H9 (cell line): Measurements from ENCODE around the gene CD2AP. TPM values are rescaled to one million over a fixed set of nuclear protein-coding genes. Genes with fewer than 3 reads are reported as not detected.

ENCODE experiments used
- DNase-seq: peaks from one replicate; pipeline ENCODE4 v3.0.0-alpha.2; 2017
- H2AFZ ChIP-seq: one replicate; pipeline ENCODE4 v1.6.1; 2013; ENCODE audit warnings: mild to moderate bottlenecking, low read length, control low read depth, moderate library complexity
- H2AK5ac ChIP-seq: 2 replicates; pipeline ENCODE4 v1.6.1; 2013; ENCODE audit warnings: low read length, control low read depth, mixed read lengths; ENCODE audit not compliant: insufficient read length
- H2BK120ac ChIP-seq: one replicate; pipeline ENCODE4 v1.6.1; 2013; ENCODE audit warnings: low read depth, mild to moderate bottlenecking, low read length, control low read depth, inconsistent platforms; ENCODE audit not compliant: poor library complexity, severe bottlenecking
- H2BK12ac ChIP-seq: 2 replicates; pipeline ENCODE4 v1.6.1; 2013; ENCODE audit warnings: low read length, control low read depth, mixed read lengths, low read depth; ENCODE audit not compliant: insufficient read length
- H2BK15ac ChIP-seq: 2 replicates; pipeline ENCODE4 v1.6.1; 2013; ENCODE audit warnings: low read depth, low read length, control low read depth
- H2BK20ac ChIP-seq: one replicate; pipeline ENCODE4 v1.6.1; 2013; ENCODE audit warnings: low read depth, mild to moderate bottlenecking, low read length, control low read depth, inconsistent platforms; ENCODE audit not compliant: poor library complexity, severe bottlenecking
- H2BK5ac ChIP-seq: 2 replicates; pipeline ENCODE4 v1.6.1; 2013; ENCODE audit warnings: low read length, control low read depth, mixed read lengths; ENCODE audit not compliant: insufficient read length
- H3K14ac ChIP-seq: 2 replicates; pipeline ENCODE4 v1.6.1; 2013; ENCODE audit warnings: low read length, control low read depth; ENCODE audit not compliant: insufficient read depth
- H3K18ac ChIP-seq: 2 replicates; pipeline ENCODE4 v1.6.1; 2013; ENCODE audit warnings: low read depth, mild to moderate bottlenecking, mixed read lengths, low read length, control low read depth; ENCODE audit not compliant: insufficient read length
- H3K23ac ChIP-seq: 2 replicates; pipeline ENCODE4 v1.6.1; 2013; ENCODE audit warnings: low read length, control low read depth, mixed read lengths, low read depth; ENCODE audit not compliant: insufficient read length
- H3K23me2 ChIP-seq: 2 replicates; pipeline ENCODE4 v1.6.1; 2013; ENCODE audit warnings: low read depth, mild to moderate bottlenecking, mixed read lengths, low read length, control low read depth; ENCODE audit not compliant: insufficient read length, poor library complexity, severe bottlenecking
- H3K27ac ChIP-seq: 2 replicates; pipeline ENCODE4 v1.5.1; 2013; ENCODE audit warnings: low read length, control low read depth, mixed read lengths, low read depth; ENCODE audit not compliant: insufficient read length
- H3K27me3 ChIP-seq: 2 replicates; pipeline ENCODE4 v1.6.1; 2013; ENCODE audit warnings: low read length, control low read depth, inconsistent platforms; ENCODE audit not compliant: insufficient read depth
- H3K4ac ChIP-seq: 2 replicates; pipeline ENCODE4 v1.6.1; 2013; ENCODE audit warnings: low read depth, mild to moderate bottlenecking, control low read depth, inconsistent platforms, low read length, moderate library complexity
- H3K4me1 ChIP-seq: 2 replicates; pipeline ENCODE4 v1.6.1; 2013; ENCODE audit warnings: low read length, control low read depth, inconsistent platforms; ENCODE audit not compliant: insufficient read depth
- H3K4me2 ChIP-seq: 2 replicates; pipeline ENCODE4 v1.6.1; 2013; ENCODE audit warnings: low read length, control low read depth, mixed read lengths; ENCODE audit not compliant: insufficient read length, insufficient read depth
- H3K56ac ChIP-seq: 2 replicates; pipeline ENCODE4 v1.6.1; 2013; ENCODE audit warnings: low read depth, mild to moderate bottlenecking, mixed read lengths, low read length, control low read depth; ENCODE audit not compliant: insufficient read length
- H3K79me1 ChIP-seq: 2 replicates; pipeline ENCODE4 v1.6.1; 2013; ENCODE audit warnings: low read depth, mild to moderate bottlenecking, moderate library complexity, low read length, control low read depth, inconsistent platforms; ENCODE audit not compliant: insufficient read depth, poor library complexity, severe bottlenecking
- H3K79me2 ChIP-seq: 2 replicates; pipeline ENCODE4 v1.6.1; 2013; ENCODE audit warnings: low read length, control low read depth, inconsistent platforms; ENCODE audit not compliant: insufficient read depth
- H3K9ac ChIP-seq: 2 replicates; pipeline ENCODE4 v1.6.1; 2013; ENCODE audit warnings: low read length, control low read depth, mixed read lengths; ENCODE audit not compliant: insufficient read length; ENCODE audit errors: extremely low read depth
- H3K9me3 ChIP-seq: one replicate; pipeline ENCODE4 v1.6.1; 2013; ENCODE audit warnings: low read depth, low read length, inconsistent platforms; ENCODE audit not compliant: control insufficient read depth
- H3T11ph ChIP-seq: one replicate; pipeline ENCODE4 v1.6.1; 2013; ENCODE audit warnings: mild to moderate bottlenecking, low read length, control low read depth, inconsistent platforms
- H4K20me1 ChIP-seq: one replicate; pipeline ENCODE4 v1.6.1; 2013; ENCODE audit not compliant: control insufficient read depth, insufficient read length, insufficient read depth
- H4K5ac ChIP-seq: 2 replicates; pipeline ENCODE4 v1.6.1; 2013; ENCODE audit warnings: low read depth, mild to moderate bottlenecking, mixed read lengths, low read length, control low read depth; ENCODE audit not compliant: insufficient read length
- H4K8ac ChIP-seq: replicated peaks from 2 replicates; pipeline ENCODE4 v1.6.1; 2013; ENCODE audit warnings: low read length, control low read depth, mixed read lengths, low read depth; ENCODE audit not compliant: insufficient read length
- H4K91ac ChIP-seq: 2 replicates; pipeline ENCODE4 v1.6.1; 2013; ENCODE audit warnings: low read depth, mild to moderate bottlenecking, moderate library complexity, mixed read lengths, low read length, control low read depth; ENCODE audit not compliant: insufficient read length
- H3K27ac Mint-ChIP-seq, 3 experiments: 2 replicates in 2 of 3; 3 replicates in 1 of 3; pipeline ENCODE4 v1.8.0; 2020 to 2021; ENCODE audit warnings: mixed read lengths in 3 of 3, mild to moderate bottlenecking in 1 of 3, moderate library complexity in 1 of 3
- H3K27me3 Mint-ChIP-seq: 2 replicates; pipeline ENCODE4 v1.8.0; 2021; ENCODE audit warnings: low read depth, mild to moderate bottlenecking, moderate library complexity, mixed read lengths
- H3K36me3 Mint-ChIP-seq, 3 experiments: 2 replicates in 2 of 3; 3 replicates in 1 of 3; pipeline ENCODE4 v1.8.0; 2020 to 2021; ENCODE audit warnings: low read depth in 3 of 3, mixed read lengths in 3 of 3; ENCODE audit not compliant: insufficient read depth in 1 of 3
- H3K4me1 Mint-ChIP-seq, 2 experiments: 2 replicates each; pipeline ENCODE4 v1.8.0; 2020; ENCODE audit warnings: mixed read lengths in 2 of 2
- H3K4me3 Mint-ChIP-seq, 2 experiments: 2 replicates in 1 of 2; 3 replicates in 1 of 2; pipeline ENCODE4 v1.8.0; 2020 to 2021; ENCODE audit warnings: mild to moderate bottlenecking in 2 of 2, mixed read lengths in 2 of 2, moderate library complexity in 1 of 2
- H3K9me3 Mint-ChIP-seq, 2 experiments: 2 replicates in 1 of 2; 3 replicates in 1 of 2; pipeline ENCODE4 v1.8.0; 2020; ENCODE audit warnings: mild to moderate bottlenecking in 2 of 2, mixed read lengths in 2 of 2, moderate library complexity in 1 of 2
- CTCF ChIP-seq: fragments of 200-600 bp; sonication (generic); conservative IDR thresholded peaks from 3 replicates; pipeline ENCODE4 v1.8.0; 2021; ENCODE audit warnings: antibody characterized with exemption, mild to moderate bottlenecking
- WGBS: extraction: QIAGEN DNeasy Blood & Tissue Kit; methylation state at CpG from one replicate; pipeline ENCODE4 v1.1.7; 2013; ENCODE audit warnings: missing lambda C conversion rate, low lambda C conversion rate, mixed read lengths; ENCODE audit not compliant: insufficient read length; ENCODE audit errors: extremely low coverage; 5-methylcytosine and 5-hydroxymethylcytosine counted together
- total RNA-seq: library from RNA; stranded (reverse); gene quantifications from 2 replicates; pipeline ENCODE4 v1.2.1, GENCODE V29; 2021

Gene CD2AP
- total RNA-seq, 1 experiment from 2014 or later: 50.1 TPM

DNA sequence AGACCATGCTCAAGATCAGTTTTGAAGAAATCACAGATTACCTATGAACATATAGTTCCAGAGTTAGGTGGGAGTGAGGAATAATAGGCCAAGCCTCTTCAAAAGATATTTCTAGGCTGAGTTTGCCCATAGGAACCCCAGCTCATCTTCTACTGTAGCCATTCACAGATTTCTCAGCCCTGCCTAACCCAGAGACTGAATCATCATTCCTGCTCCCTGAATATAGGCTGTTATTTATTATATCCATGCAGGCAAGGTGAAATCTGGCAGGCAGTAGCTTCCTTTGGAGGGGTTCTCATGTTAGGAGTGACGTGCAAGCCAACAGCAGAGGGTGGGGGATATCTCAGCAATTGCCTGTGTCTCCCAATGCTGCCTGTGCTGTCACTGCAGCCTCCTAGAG lies 195.2 kb downstream of the CD2AP start:
- Histone ChIP-seq H3K27me3 (no peaks in the 10 kb centered on the region), H4K8ac (no peak overlapping the region), H3T11ph (no peak overlapping the region), H4K91ac (no peak overlapping the region), H3K23ac (no peak overlapping the region), H3K79me1 (no peaks in the 10 kb centered on the region), H3K14ac (no peak overlapping the region), H2BK5ac (no peak overlapping the region), H4K5ac (no peak overlapping the region), H3K4ac (no peak overlapping the region), H3K27ac (no peak overlapping the region), H2BK20ac (no peak overlapping the region), H2BK120ac (no peak overlapping the region), H3K9ac (no peak overlapping the region), H3K18ac (no peak overlapping the region), H3K23me2 (no peaks in the 10 kb centered on the region), H2BK12ac (no peak overlapping the region), H3K79me2 (no peaks in the 10 kb centered on the region), H3K4me1 (0 out of 2 replicates have a peak, but pooled peaks cover 2% of the 10 kb centered on the region), H2BK15ac (no peak overlapping the region), H3K4me2 (no peak overlapping the region), H2AK5ac (no peak overlapping the region), H2AFZ (no peak overlapping the region), H4K20me1 (no peaks in the 10 kb centered on the region), H3K56ac (no peak overlapping the region), H3K9me3 (no peaks in the 10 kb centered on the region)
- H3K27ac Mint-ChIP-seq: no peak overlapping the region
- no peak for DNase-seq
- no peaks in the 10 kb centered on the region; a peak in 1 of 7 replicates for H3K36me3 Mint-ChIP-seq
- no peak overlapping the region for H3K4me3 Mint-ChIP-seq
- WGBS: no CpG with 5 or more reads among the region's 1 CpG
- no peaks in the 10 kb centered on the region for H3K27me3 Mint-ChIP-seq
- no peaks in the 10 kb centered on the region; a peak in 1 of 5 replicates for H3K9me3 Mint-ChIP-seq
- TF ChIP-seq CTCF: no peak
- peaks cover 26 to 31% of the 10 kb centered on the region in 2 experiments for H3K4me1 Mint-ChIP-seq
